HepG2 (cell line): ENCODE measurements around the gene PLAA.

Experiments used
- ATF2 ChIP-seq: sonication (generic); formaldehyde crosslinking; IDR thresholded peaks from 2 replicates; pipeline ENCODE4 v1.4.0; 2020; ENCODE audit warnings: missing genetic modification reagents
- EP300 ChIP-seq, 3 experiments: sonication (generic) in 1 of 3; formaldehyde crosslinking in 1 of 3; IDR thresholded peaks; 2 replicates each; pipeline versions ENCODE4 v1.5.1 to v1.6.1; 2011 to 2020; ENCODE audit warnings: low read depth in 2 of 3, low read length in 2 of 3, borderline replicate concordance in 1 of 3, improper control_type of control experiment in 1 of 3, mild to moderate bottlenecking in 1 of 3, missing genetic modification reagents in 1 of 3, moderate library complexity in 1 of 3
- HDAC2 ChIP-seq: sonication (generic); formaldehyde crosslinking; IDR thresholded peaks from 2 replicates; pipeline ENCODE4 v1.4.0; 2020; ENCODE audit warnings: missing genetic modification reagents
- HDAC6 ChIP-seq: fragments of 200-600 bp; sonication (generic); IDR thresholded peaks from 2 replicates; pipeline ENCODE4 v1.7.0; 2017; ENCODE audit warnings: mild to moderate bottlenecking, antibody characterized with exemption, low read length, low read depth
- HOXA7 ChIP-seq: sonication (generic); formaldehyde crosslinking; IDR thresholded peaks from 2 replicates; pipeline ENCODE4 v1.8.1; 2022; ENCODE audit warnings: mild to moderate bottlenecking, missing genetic modification reagents, moderate library complexity
- KAT7 ChIP-seq: IDR thresholded peaks from 2 replicates; pipeline ENCODE4 v1.6.1; 2018; ENCODE audit warnings: borderline replicate concordance, missing compliant biosample characterization
- MATR3 ChIP-seq: sonication (generic); formaldehyde crosslinking; IDR thresholded peaks from 2 replicates; pipeline ENCODE4 v1.4.0; 2020; ENCODE audit warnings: missing genetic modification reagents
- REST ChIP-seq, 2 experiments: IDR thresholded peaks; 2 replicates each; pipeline ENCODE4 v1.6.1; 2011 to 2012; ENCODE audit warnings: low read length in 2 of 2, borderline replicate concordance in 1 of 2, low read depth in 1 of 2, mild to moderate bottlenecking in 1 of 2, moderate library complexity in 1 of 2
- SMAD3 ChIP-seq: sonication (generic); formaldehyde crosslinking; IDR thresholded peaks from 2 replicates; pipeline ENCODE4 v1.4.0; 2020; ENCODE audit warnings: missing genetic modification reagents
- SMC3 ChIP-seq: IDR thresholded peaks from 2 replicates; pipeline ENCODE4 v1.6.1; 2011; ENCODE audit warnings: low read length, improper control_type of control experiment
- SP1 ChIP-seq, 2 experiments: fragments of 450-650 bp in 1 of 2; sonication (generic) in 1 of 2; formaldehyde crosslinking in 1 of 2; IDR thresholded peaks; 2 replicates each; pipeline versions ENCODE4 v1.4.0 to v1.6.1; 2016 to 2020; ENCODE audit warnings: missing genetic modification reagents in 1 of 2
- TAF1 ChIP-seq: sonication (generic); formaldehyde crosslinking; IDR thresholded peaks from 2 replicates; pipeline ENCODE4 v1.4.0; 2020; ENCODE audit warnings: missing genetic modification reagents
- ZNF143 ChIP-seq: sonication (generic); formaldehyde crosslinking; IDR thresholded peaks from 2 replicates; pipeline ENCODE4 v1.4.0; 2020; ENCODE audit warnings: missing genetic modification reagents

DNA sequence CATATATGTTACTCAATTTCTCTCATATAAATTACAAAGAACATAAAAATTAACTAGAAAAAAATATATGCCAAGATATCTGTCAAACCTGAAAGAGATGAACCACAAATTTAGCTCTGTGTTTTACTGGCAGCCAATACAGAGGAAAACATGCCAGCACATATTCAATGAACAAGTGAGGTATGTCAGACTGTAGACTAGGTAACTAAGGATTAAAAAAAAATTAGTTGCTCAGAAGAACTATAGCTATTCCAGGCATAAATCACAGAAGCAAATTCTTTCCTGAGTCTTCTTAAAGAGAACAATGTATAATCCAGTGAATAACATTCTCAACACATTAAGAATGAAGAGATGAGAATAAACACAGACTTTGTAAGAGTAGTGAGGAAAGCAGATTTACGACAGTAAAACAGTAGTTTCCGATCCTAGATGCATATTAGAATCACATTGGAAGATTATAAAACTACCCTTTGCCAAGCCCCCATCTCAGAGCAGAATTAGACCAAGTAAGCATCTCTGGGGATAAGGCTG lies 33.8 kb downstream of the PLAA start:
- TF ChIP-seq SMC3 (no peak), SP1 (IDR thresholded peaks at IDR 0.05) (no peak), SP1 (CRISPR knock-in tag; IDR thresholded peaks at IDR 0.05) (no peak), REST (IDR thresholded peaks at IDR 0.05; ENCODE audit: borderline replicate concordance in 1 of 2, low read depth in 1 of 2, low read length in 2 of 2) (no peak), HOXA7 (no peak), SMAD3 (CRISPR knock-in tag) (no peak), KAT7 (no peak), MATR3 (CRISPR knock-in tag) (no peak), ATF2 (no peak), EP300 (IDR thresholded peaks at IDR 0.05; ENCODE audit: low read depth in 2 of 2, low read length in 2 of 2) (no peak), EP300 (CRISPR knock-in tag; IDR thresholded peaks at IDR 0.05; ENCODE audit: borderline replicate concordance) (no peak), HDAC6 (no peak), TAF1 (CRISPR knock-in tag) (no peak), ZNF143 (CRISPR knock-in tag) (no peak), HDAC2 (CRISPR knock-in tag) (no peak)
